Endothelial cell of umbilical vein (primary cell): Measurements from ENCODE around the gene PM20D1. TPM values are rescaled to one million over a fixed set of nuclear protein-coding genes. Genes with fewer than 3 reads are reported as not detected.

Source experiments
- BruUV-seq: library from RNA; stranded (reverse); fragments of 400-500 nt; replicated peaks from 2 replicates; lab custom pipeline; 2021; lab: Mats Ljungman, UMichigan
- CTCF ChIA-PET: fragments of 300-600, 350-600 bp; sonication (Branson Sonifier 250); formaldehyde crosslinking; loops from one replicate; lab custom pipeline; 2021; ENCODE audit warnings: antibody characterized with exemption, inconsistent platforms; lab: Charles Lee
- POLR2A ChIA-PET: fragments of 300-600, 350-600 bp; sonication (Branson Sonifier 250); formaldehyde crosslinking; loops from one replicate; lab custom pipeline; 2021; ENCODE audit warnings: antibody characterized with exemption, inconsistent platforms; lab: Charles Lee
- DNase-seq: peaks from one replicate; pipeline ENCODE4 v3.0.0-alpha.2; 2011; ENCODE audit warnings: low read depth, low spot score
- FAIRE-seq: peaks from 2 replicates; lab custom pipeline; 2011; peaks lifted over from hg19 to GRCh38; lab: Jason Lieb, UNC
- H2AFZ ChIP-seq: 2 replicates; pipeline ENCODE4 v1.6.0; 2012; ENCODE audit warnings: low read depth, low read length, control low read depth, inconsistent platforms
- H3K27ac ChIP-seq: 2 replicates; pipeline ENCODE4 v1.5.1; 2011; ENCODE audit warnings: low read depth, mild to moderate bottlenecking, control low read depth, low read length, moderate library complexity; ENCODE audit not compliant: insufficient read depth
- H3K27me3 ChIP-seq, 2 experiments: 2 replicates each; pipeline versions ENCODE4 v1.6.0 to v1.6.1; 2011; ENCODE audit warnings: low read length in 2 of 2, mixed read lengths in 1 of 2; ENCODE audit not compliant: control insufficient read depth in 2 of 2, insufficient read depth in 2 of 2
- H3K36me3 ChIP-seq, 2 experiments: 2 replicates in 1 of 2; 3 replicates in 1 of 2; pipeline ENCODE4 v1.5.1; 2011; ENCODE audit warnings: low read length in 2 of 2, mild to moderate bottlenecking in 1 of 2, moderate library complexity in 1 of 2; ENCODE audit not compliant: control insufficient read depth in 2 of 2, insufficient read depth in 2 of 2; ENCODE audit errors: extremely low read depth in 1 of 2
- H3K4me1 ChIP-seq: 3 replicates; pipeline ENCODE4 v1.5.1; 2011; ENCODE audit warnings: mild to moderate bottlenecking, low read length; ENCODE audit not compliant: control insufficient read depth, insufficient read depth; ENCODE audit errors: extremely low read depth
- H3K4me2 ChIP-seq: 2 replicates; pipeline ENCODE4 v1.6.1; 2011; ENCODE audit warnings: low read length, control low read depth, mixed read lengths; ENCODE audit not compliant: insufficient read depth
- H3K4me3 ChIP-seq, 3 experiments: fragments of 200-600 bp in 1 of 3; sonication (generic), shearing (Covaris generic) in 1 of 3; replicated peaks in 1 of 3; 2 replicates each; pipeline ENCODE4 v1.5.1; 2011 to 2016; ENCODE audit warnings: control low read depth in 3 of 3, low read length in 3 of 3, mild to moderate bottlenecking in 2 of 3, inconsistent platforms in 1 of 3, low read depth in 1 of 3, moderate library complexity in 1 of 3; ENCODE audit not compliant: insufficient read depth in 1 of 3
- H3K79me2 ChIP-seq: 2 replicates; pipeline ENCODE4 v1.6.0; 2012; ENCODE audit warnings: low read length, inconsistent platforms; ENCODE audit not compliant: control insufficient read depth, insufficient read depth
- H3K9ac ChIP-seq: replicated peaks from 2 replicates; pipeline ENCODE3; 2011; ENCODE audit warnings: low read length, control low read depth; ENCODE audit not compliant: insufficient read depth; ENCODE audit errors: extremely low read depth
- H3K9me1 ChIP-seq: replicated peaks from 3 replicates; pipeline ENCODE4 v1.6.0; 2011; ENCODE audit warnings: mild to moderate bottlenecking, low read length; ENCODE audit not compliant: control insufficient read depth, insufficient read depth; ENCODE audit errors: extremely low read depth
- H3K9me3 ChIP-seq: replicated peaks from 2 replicates; pipeline ENCODE4 v1.5.1; 2012; ENCODE audit warnings: low read length, inconsistent platforms; ENCODE audit not compliant: control insufficient read depth, insufficient read depth
- H4K20me1 ChIP-seq: replicated peaks from 2 replicates; pipeline ENCODE3; 2011; ENCODE audit warnings: mild to moderate bottlenecking, low read length; ENCODE audit not compliant: control insufficient read depth, insufficient read depth; ENCODE audit errors: extremely low read depth
- CTCF ChIP-seq, 2 donors: IDR thresholded peaks; 1 replicate in 1 of 2; 2 replicates in 1 of 2; pipeline ENCODE4 v1.5.1; 2011; ENCODE audit warnings: low read length in 2 of 2, mild to moderate bottlenecking in 2 of 2, moderate library complexity in 2 of 2, control low read depth in 1 of 2, inconsistent platforms in 1 of 2, low read depth in 1 of 2; ENCODE audit not compliant: insufficient read depth in 1 of 2; ENCODE audit errors: extremely low read depth in 1 of 2
- EZH2 ChIP-seq: IDR thresholded peaks from 2 replicates; pipeline ENCODE4 v1.6.1; 2012; ENCODE audit warnings: borderline replicate concordance, low read depth, mild to moderate bottlenecking, moderate library complexity, low read length, inconsistent platforms; ENCODE audit not compliant: severe bottlenecking
- FOS ChIP-seq: IDR thresholded peaks from 2 replicates; pipeline ENCODE4 v1.6.1; 2011; ENCODE audit warnings: mild to moderate bottlenecking, low read length, moderate library complexity, borderline replicate concordance; ENCODE audit not compliant: insufficient read depth
- GATA2 ChIP-seq: IDR thresholded peaks from 2 replicates; pipeline ENCODE4 v1.7.0; 2011; ENCODE audit warnings: low read depth, mild to moderate bottlenecking, moderate library complexity, mixed read lengths, low read length; ENCODE audit not compliant: insufficient read length, insufficient read depth
- JUN ChIP-seq: IDR thresholded peaks from 2 replicates; pipeline ENCODE4 v1.6.1; 2011; ENCODE audit warnings: borderline replicate concordance, low read depth; ENCODE audit not compliant: insufficient read length, insufficient read depth
- MAX ChIP-seq: IDR thresholded peaks from 2 replicates; pipeline ENCODE4 v1.6.1; 2011; ENCODE audit not compliant: insufficient read depth, insufficient read length
- MYC ChIP-seq: IDR thresholded peaks from one replicate; pipeline ENCODE4 v1.6.1; 2011; ENCODE audit warnings: mild to moderate bottlenecking, low read depth, low read length
- POLR2A ChIP-seq: IDR thresholded peaks from 2 replicates; pipeline ENCODE4 v1.6.1; 2012; ENCODE audit warnings: low read depth, mild to moderate bottlenecking, control low read depth, low read length
- POLR2AphosphoS5 ChIP-seq: IDR thresholded peaks from 2 replicates; pipeline ENCODE4 v1.6.1; 2012; ENCODE audit warnings: low read depth, mild to moderate bottlenecking, control low read depth, low read length, moderate library complexity; ENCODE audit not compliant: insufficient read depth
- dilution Hi-C: fragments of 300-500 bp; cut with MboI; formaldehyde crosslinking; loops from one replicate; pipeline ENCODE4 v1.15.0; 2019; ENCODE audit warnings: low sequenced_read_pairs; ENCODE audit not compliant: extremely low pct_ligation_motif_present
- intact Hi-C: fragments of 100-400 bp; cut with micrococcal nuclease; formaldehyde crosslinking; loops from one replicate; pipeline ENCODE4 v1.10.0; 2022
- polyA plus RNA-seq, 4 experiments: library from polyadenylated mRNA; depleted of rRNA in 3 of 4; stranded (reverse) in 3 of 4; unstranded in 1 of 4; fragments of >200 nt; gene quantifications; 2 replicates each; pipeline versions ENCODE4 v1.2.1 to v1.2.3, GENCODE V29; 2011 to 2012; ENCODE audit warnings: missing spikeins in 1 of 4
- total RNA-seq: library from RNA; stranded (reverse); gene quantifications from 2 replicates; pipeline ENCODE4 v1.2.3, GENCODE V29; 2021

Gene PM20D1
- total and polyA plus RNA-seq, 2 donors (not counting 3 experiments of a cell fraction or from before 2014, with no cell fraction given), result 0.11 TPM; not detected in 1

- ChIA-PET CTCF (no interaction called here), POLR2A (no interaction called here)
- dilution Hi-C loops, result no loop called here
These were observed 31.9 kb downstream of the PM20D1 start for GRCh38 chr1:205817988-205818387.

More at GRCh38 chr1:205817988-205818387, 31.9 kb downstream of the PM20D1 start:
- no peak overlapping the region for H3K4me2 ChIP-seq
- no peak for FAIRE-seq
- H4K20me1 ChIP-seq, result no peaks in the 10 kb centered on the region
- no TSS peak for BruUV-seq
- H3K79me2 ChIP-seq, result no peaks in the 10 kb centered on the region
- H3K4me3 ChIP-seq, result no peak overlapping the region
- peaks cover 0 to 11% of the 10 kb centered on the region in 2 experiments for H3K27me3 ChIP-seq
- intact Hi-C loops, result no loop called here
- H3K4me1 ChIP-seq, result peaks cover 6% of the 10 kb centered on the region
- no peak for DNase-seq
- H3K9ac ChIP-seq, result no peak overlapping the region
- TF ChIP-seq MYC (no peak), FOS (no peak), CTCF (IDR thresholded peaks at IDR 0.05; ENCODE audit: extremely low read depth in 1 of 2, insufficient read depth in 1 of 2, low read depth in 1 of 2, low read length in 2 of 2) (no peak), GATA2 (no peak), POLR2A (no peak), EZH2 (no peak), MAX (no peak), JUN (no peak), POLR2AphosphoS5 (no peak)
- H3K9me3 ChIP-seq, result no peaks in the 10 kb centered on the region
- no peaks in the 10 kb centered on the region for H3K9me1 ChIP-seq
- H3K27ac ChIP-seq, result no peak overlapping the region
- H2AFZ ChIP-seq, result no peak overlapping the region
- no peaks in the 10 kb centered on the region for H3K36me3 ChIP-seq
